ENCODE measurements around the gene CSMD2. TPM values are rescaled to one million over a fixed set of nuclear protein-coding genes. Genes with fewer than 3 reads are reported as not detected.

CSMD2 gene
- total and polyA plus RNA-seq, 2 experiments from 2014 or later: 5.3 to 16.6 TPM

GRCh38 chr1:33918368-33918767 is 246.7 kb downstream of the CSMD2 start (continued):
- no peak for TF ChIP-seq ZNF462 (CRISPR knock-in tag; IDR thresholded peaks at IDR 0.05)
- no peak for TF ChIP-seq CTCF (conservative IDR thresholded peaks at IDR 0.05; ENCODE audit: low read depth in 2 of 2)
- no peak for TF ChIP-seq NANOG (IDR thresholded peaks at IDR 0.05; ENCODE audit: borderline replicate concordance)
- TF ChIP-seq EZH2 (IDR thresholded peaks at IDR 0.05; ENCODE audit: low read depth, unreplicated experiment): no peak
- no peak for TF ChIP-seq ZNF114 (CRISPR knock-in tag; IDR thresholded peaks at IDR 0.05)
- TF ChIP-seq ZNF331 (CRISPR knock-in tag; IDR thresholded peaks at IDR 0.05; ENCODE audit: low read depth): no peak
- TF ChIP-seq JUNB (IDR thresholded peaks at IDR 0.05; ENCODE audit: unreplicated experiment): no peak

- Histone ChIP-seq H3K4me3 (no peak overlapping the region), H3K4me1 (ENCODE audit: insufficient read depth) (no peaks in the 10 kb centered on the region), H3K27ac (ENCODE audit: low read depth) (no peak overlapping the region), H3K27me3 (ENCODE audit: insufficient read depth) (no peaks in the 10 kb centered on the region), H4K20me1 (replicated peaks; ENCODE audit: insufficient read depth) (no peaks in the 10 kb centered on the region; the same call in none of the 2 replicates), H3K36me3 (ENCODE audit: insufficient read depth) (0 out of 2 replicates have a peak, but pooled peaks cover 5% of the 10 kb centered on the region), H3K9me2 (ENCODE audit: insufficient read depth) (no peaks in the 10 kb centered on the region), H3K79me2 (replicated peaks; ENCODE audit: insufficient read depth) (no peaks in the 10 kb centered on the region), H3F3A (replicated peaks; ENCODE audit: low read depth) (no peaks in the 10 kb centered on the region), H2AFZ (no peak overlapping the region), H3K4me2 (no peak overlapping the region)
- Mint-ChIP-seq H3K27me3 (ENCODE audit: insufficient read depth, low read depth, poor library complexity) (no peaks in the 10 kb centered on the region), H3K9me3 (no peaks in the 10 kb centered on the region; the same call in 2 of the 3 replicates), H3K36me3 (ENCODE audit: low read depth) (peaks cover 23% of the 10 kb centered on the region), H3K27ac (no peak overlapping the region), H3K4me1 (no peaks in the 10 kb centered on the region), H3K4me3 (no peak overlapping the region)
- DNase-seq (ENCODE audit: low spot score) (no peak), ATAC-seq (no peak)
- TF ChIP-seq ZNF114 (CRISPR knock-in tag; IDR thresholded peaks at IDR 0.05): no peak
- TF ChIP-seq ZNF462 (CRISPR knock-in tag; IDR thresholded peaks at IDR 0.05): no peak
- TF ChIP-seq POLR2AphosphoS5 (IDR thresholded peaks at IDR 0.05; ENCODE audit: low read depth): no peak
- no peak for TF ChIP-seq EZH2phosphoT487 (IDR thresholded peaks at IDR 0.05; ENCODE audit: unreplicated experiment)
Observed at GRCh38 chr1:33916786-33917185, 248.2 kb downstream of the CSMD2 start.
